Astrocyte (in vitro differentiated cells and primary cell): Measurements from ENCODE around the gene GREM2. TPM values are rescaled to one million over a fixed set of nuclear protein-coding genes. Genes with fewer than 3 reads are reported as not detected.

Source experiments
- DNase-seq: peaks from one replicate; pipeline ENCODE4 v3.0.0-alpha.2; 2010; ENCODE audit warnings: low read depth
- FAIRE-seq: peaks from 2 replicates; lab custom pipeline; 2011; peaks lifted over from hg19 to GRCh38; lab: Jason Lieb, UNC
- H2AFZ ChIP-seq: 2 replicates; pipeline ENCODE4 v1.6.0; 2012; ENCODE audit warnings: low read depth, low read length, inconsistent platforms
- H3K27ac ChIP-seq: 2 replicates; pipeline ENCODE4 v1.5.1; 2011; ENCODE audit warnings: low read depth, low read length, inconsistent platforms
- H3K27me3 ChIP-seq: 2 replicates; pipeline ENCODE4 v1.6.0; 2011; ENCODE audit warnings: low read length, inconsistent platforms; ENCODE audit not compliant: insufficient read depth
- H3K36me3 ChIP-seq: 2 replicates; pipeline ENCODE4 v1.5.1; 2011; ENCODE audit warnings: low read length, inconsistent platforms; ENCODE audit not compliant: insufficient read depth
- H3K4me1 ChIP-seq: 2 replicates; pipeline ENCODE4 v1.5.1; 2011; ENCODE audit warnings: low read length, inconsistent platforms; ENCODE audit not compliant: insufficient read depth
- H3K4me2 ChIP-seq: 2 replicates; pipeline ENCODE4 v1.6.0; 2012; ENCODE audit warnings: low read length, inconsistent platforms
- H3K4me3 ChIP-seq: 2 replicates; pipeline ENCODE4 v1.5.1; 2011; ENCODE audit warnings: low read depth, mild to moderate bottlenecking, low read length, inconsistent platforms; ENCODE audit not compliant: insufficient read depth
- H3K79me2 ChIP-seq: 2 replicates; pipeline ENCODE4 v1.6.0; 2012; ENCODE audit warnings: mild to moderate bottlenecking, low read length, inconsistent platforms; ENCODE audit not compliant: insufficient read depth
- H3K9ac ChIP-seq: 2 replicates; pipeline ENCODE4 v1.6.0; 2012; ENCODE audit warnings: mild to moderate bottlenecking, low read length, inconsistent platforms
- H3K9me3 ChIP-seq: 2 replicates; pipeline ENCODE4 v1.5.1; 2012; ENCODE audit warnings: low read depth, mild to moderate bottlenecking, low read length, inconsistent platforms; ENCODE audit not compliant: insufficient read depth
- H4K20me1 ChIP-seq: 2 replicates; pipeline ENCODE4 v1.6.0; 2012; ENCODE audit warnings: low read length, inconsistent platforms; ENCODE audit not compliant: insufficient read depth
- H3K27ac Mint-ChIP-seq: one replicate; pipeline ENCODE4 v1.8.0; 2021; ENCODE audit warnings: mild to moderate bottlenecking, mixed read lengths; ENCODE audit not compliant: unreplicated experiment
- H3K27me3 Mint-ChIP-seq: one replicate; pipeline ENCODE4 v1.8.0; 2021; ENCODE audit warnings: low read depth, mixed read lengths; ENCODE audit not compliant: unreplicated experiment
- H3K36me3 Mint-ChIP-seq: one replicate; pipeline ENCODE4 v1.8.0; 2021; ENCODE audit warnings: low read depth, mixed read lengths; ENCODE audit not compliant: unreplicated experiment
- H3K4me1 Mint-ChIP-seq: one replicate; pipeline ENCODE4 v1.8.0; 2021; ENCODE audit warnings: low read depth, mixed read lengths; ENCODE audit not compliant: unreplicated experiment
- H3K4me3 Mint-ChIP-seq: one replicate; pipeline ENCODE4 v1.8.0; 2021; ENCODE audit warnings: mild to moderate bottlenecking, moderate library complexity, mixed read lengths; ENCODE audit not compliant: unreplicated experiment
- H3K9me3 Mint-ChIP-seq: one replicate; pipeline ENCODE4 v1.8.0; 2021; ENCODE audit warnings: mild to moderate bottlenecking, mixed read lengths; ENCODE audit not compliant: unreplicated experiment
- EZH2 ChIP-seq: IDR thresholded peaks from 2 replicates; pipeline ENCODE4 v1.6.1; 2012; ENCODE audit warnings: mild to moderate bottlenecking, low read length, inconsistent platforms; ENCODE audit not compliant: insufficient read depth
- total RNA-seq: library from RNA; stranded (reverse); gene quantifications from 2 replicates; pipeline ENCODE4 v1.2.1, GENCODE V29; 2021
- TF ChIP-seq, protein P1 (sequence below): IDR thresholded peaks from 2 replicates; pipeline ENCODE4 v1.5.1; 2011; ENCODE audit warnings: low read depth, mild to moderate bottlenecking, inconsistent platforms, low read length, moderate library complexity; ENCODE audit not compliant: insufficient read depth

Gene GREM2
- total RNA-seq, 1 donor from 2014 or later: 0.14 TPM

DNA sequence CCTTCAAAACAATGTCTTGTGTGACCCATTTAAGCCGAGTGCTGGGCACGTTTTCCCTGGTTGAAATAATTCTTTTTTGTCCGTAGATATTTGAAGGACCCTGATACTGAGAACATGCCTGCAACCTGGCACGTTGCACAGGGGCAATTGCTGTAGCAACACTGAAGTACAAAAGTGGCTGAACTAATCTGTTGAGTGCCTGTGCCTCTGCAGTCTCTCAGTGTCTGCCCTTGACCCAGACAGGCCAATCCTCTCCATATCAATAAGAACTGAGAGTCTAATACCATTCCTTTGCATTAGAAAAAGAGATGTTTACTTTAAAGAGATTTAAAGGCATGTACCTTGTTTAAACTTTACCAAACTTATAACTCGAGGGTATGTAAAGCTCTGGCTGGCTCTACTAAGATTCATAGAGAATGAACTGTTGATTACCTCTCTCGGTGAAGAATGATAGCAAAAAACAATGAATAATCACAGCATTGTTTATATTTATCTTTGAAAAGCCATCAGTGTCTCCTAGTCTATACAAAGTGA is 2.4 kb downstream of the GREM2 start:
- peaks cover 20% of the 10 kb centered on the region for H3K4me1 Mint-ChIP-seq
- no peaks in the 10 kb centered on the region for H3K36me3 Mint-ChIP-seq
- Histone ChIP-seq H3K4me2 (no peak overlapping the region), H3K4me3 (no peak overlapping the region), H3K4me1 (peaks cover 13% of the 10 kb centered on the region), H3K36me3 (no peaks in the 10 kb centered on the region), H3K9ac (no peak overlapping the region), H3K9me3 (no peaks in the 10 kb centered on the region), H3K27ac (no peak overlapping the region), H3K27me3 (peaks cover 7% of the 10 kb centered on the region), H2AFZ (no peak overlapping the region), H3K79me2 (no peaks in the 10 kb centered on the region), H4K20me1 (no peaks in the 10 kb centered on the region)
- TF ChIP-seq, protein P1, sequence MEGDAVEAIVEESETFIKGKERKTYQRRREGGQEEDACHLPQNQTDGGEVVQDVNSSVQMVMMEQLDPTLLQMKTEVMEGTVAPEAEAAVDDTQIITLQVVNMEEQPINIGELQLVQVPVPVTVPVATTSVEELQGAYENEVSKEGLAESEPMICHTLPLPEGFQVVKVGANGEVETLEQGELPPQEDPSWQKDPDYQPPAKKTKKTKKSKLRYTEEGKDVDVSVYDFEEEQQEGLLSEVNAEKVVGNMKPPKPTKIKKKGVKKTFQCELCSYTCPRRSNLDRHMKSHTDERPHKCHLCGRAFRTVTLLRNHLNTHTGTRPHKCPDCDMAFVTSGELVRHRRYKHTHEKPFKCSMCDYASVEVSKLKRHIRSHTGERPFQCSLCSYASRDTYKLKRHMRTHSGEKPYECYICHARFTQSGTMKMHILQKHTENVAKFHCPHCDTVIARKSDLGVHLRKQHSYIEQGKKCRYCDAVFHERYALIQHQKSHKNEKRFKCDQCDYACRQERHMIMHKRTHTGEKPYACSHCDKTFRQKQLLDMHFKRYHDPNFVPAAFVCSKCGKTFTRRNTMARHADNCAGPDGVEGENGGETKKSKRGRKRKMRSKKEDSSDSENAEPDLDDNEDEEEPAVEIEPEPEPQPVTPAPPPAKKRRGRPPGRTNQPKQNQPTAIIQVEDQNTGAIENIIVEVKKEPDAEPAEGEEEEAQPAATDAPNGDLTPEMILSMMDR: no peak
- TF ChIP-seq EZH2: no peak
- FAIRE-seq: no peak
- no peak for DNase-seq
- H3K27me3 Mint-ChIP-seq: peaks cover 12% of the 10 kb centered on the region
- H3K4me3 Mint-ChIP-seq: no peak overlapping the region
- H3K27ac Mint-ChIP-seq: no peak overlapping the region
- no peaks in the 10 kb centered on the region for H3K9me3 Mint-ChIP-seq

DNA sequence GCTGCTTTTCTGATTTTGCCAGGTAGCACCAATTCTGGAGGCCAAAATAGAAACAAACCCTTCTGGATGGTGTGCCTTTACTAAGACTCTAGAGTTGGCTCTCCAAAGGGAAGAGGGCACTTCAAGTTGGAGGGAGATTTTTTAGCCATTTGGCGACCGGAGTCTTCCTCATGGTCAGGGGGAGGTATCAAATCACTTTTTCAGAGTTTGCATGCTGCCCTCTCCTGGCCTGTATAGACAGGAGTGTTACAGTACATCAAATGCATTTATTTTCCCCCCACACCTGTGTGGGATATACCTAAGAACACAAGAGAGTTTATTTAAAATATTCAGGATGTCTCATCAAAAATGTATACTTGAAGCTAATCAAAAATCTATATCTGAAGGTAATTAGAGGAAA is 3.2 kb downstream of the GREM2 start:
- Histone ChIP-seq H3K79me2 (no peaks in the 10 kb centered on the region), H3K27me3 (peaks cover 7% of the 10 kb centered on the region), H2AFZ (no peak overlapping the region), H3K9me3 (no peaks in the 10 kb centered on the region), H4K20me1 (no peaks in the 10 kb centered on the region), H3K4me2 (no peak overlapping the region), H3K9ac (no peak overlapping the region), H3K27ac (no peak overlapping the region), H3K36me3 (no peaks in the 10 kb centered on the region), H3K4me1 (peaks cover 13% of the 10 kb centered on the region), H3K4me3 (no peak overlapping the region)
- no peaks in the 10 kb centered on the region for H3K9me3 Mint-ChIP-seq
- peak; percentile 76 for FAIRE-seq
- H3K4me1 Mint-ChIP-seq: peaks cover 17% of the 10 kb centered on the region
- H3K4me3 Mint-ChIP-seq: no peak overlapping the region
- no peak overlapping the region for H3K27ac Mint-ChIP-seq
- H3K27me3 Mint-ChIP-seq: peaks cover 12% of the 10 kb centered on the region
- TF ChIP-seq, protein P1: peak; percentile 34
- no peak for TF ChIP-seq EZH2
- no peaks in the 10 kb centered on the region for H3K36me3 Mint-ChIP-seq
- no peak for DNase-seq

DNA sequence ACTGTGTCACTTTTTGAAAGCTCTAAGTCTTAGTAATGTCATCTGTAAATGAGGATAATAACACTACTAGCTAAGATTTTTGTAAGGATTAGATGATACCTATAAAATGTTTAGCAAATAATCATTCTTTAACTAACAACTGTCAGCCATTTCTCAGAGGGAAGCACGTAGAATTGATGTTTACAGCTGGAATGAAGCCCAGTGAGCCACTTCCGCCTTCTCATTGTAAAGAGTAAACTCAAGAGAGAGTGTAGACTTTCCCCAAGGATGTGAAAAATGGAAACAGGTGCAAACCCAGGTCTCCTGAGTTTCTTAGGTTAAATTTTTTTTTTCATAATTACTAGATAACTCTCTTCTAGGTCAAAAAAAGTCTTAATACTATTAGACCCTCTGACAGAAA is 4.9 kb downstream of the GREM2 start:
- Histone ChIP-seq H3K9ac (no peak overlapping the region), H3K9me3 (no peaks in the 10 kb centered on the region), H3K27me3 (peaks cover 7% of the 10 kb centered on the region), H3K79me2 (no peaks in the 10 kb centered on the region), H3K4me3 (no peak overlapping the region), H3K36me3 (no peaks in the 10 kb centered on the region), H2AFZ (no peak overlapping the region), H3K4me1 (peaks cover 4% of the 10 kb centered on the region), H4K20me1 (no peaks in the 10 kb centered on the region), H3K4me2 (no peak overlapping the region), H3K27ac (no peak overlapping the region)
- no peak overlapping the region for H3K27ac Mint-ChIP-seq
- no peak for DNase-seq
- H3K4me3 Mint-ChIP-seq: no peak overlapping the region
- TF ChIP-seq EZH2: no peak
- no peak for FAIRE-seq
- H3K27me3 Mint-ChIP-seq: peaks cover 12% of the 10 kb centered on the region
- H3K36me3 Mint-ChIP-seq: peaks cover 2% of the 10 kb centered on the region
- no peaks in the 10 kb centered on the region for H3K9me3 Mint-ChIP-seq
- no peaks in the 10 kb centered on the region for H3K4me1 Mint-ChIP-seq
